Activated B cell treated with CpG ODN at 0.5 μM for 24 hours (primary cell): ENCODE data around the gene PAN3. TPM values are rescaled to one million over a fixed set of nuclear protein-coding genes. Genes with fewer than 3 reads are reported as not detected.

Source experiments
- ATAC-seq: fragments of 200-7000 bp; cut with Tn5 transposase; one replicate; pipeline ENCODE4 v1.10.0; 2021; ENCODE audit warnings: low read depth, mild to moderate bottlenecking, moderate library complexity
- CTCF ChIA-PET: fragments of 350-600 bp; sonication (Branson Sonifier 250); formaldehyde crosslinking; loops from one replicate; lab custom pipeline; 2021; ENCODE audit warnings: antibody characterized with exemption; lab: Charles Lee
- POLR2A ChIA-PET: fragments of 350-600 bp; sonication (Branson Sonifier 250); formaldehyde crosslinking; loops from one replicate; lab custom pipeline; 2021; ENCODE audit warnings: antibody characterized with exemption; lab: Charles Lee
- DNase-seq: peaks from one replicate; pipeline ENCODE4 v3.0.0; 2022
- H3K27ac Mint-ChIP-seq: one replicate; pipeline ENCODE4 v1.8.0; 2020; ENCODE audit warnings: mixed read lengths
- H3K27me3 Mint-ChIP-seq: one replicate; pipeline ENCODE4 v1.8.0; 2021; ENCODE audit warnings: mixed read lengths
- H3K36me3 Mint-ChIP-seq: one replicate; pipeline ENCODE4 v1.8.0; 2021; ENCODE audit warnings: low read depth, mixed read lengths
- H3K4me1 Mint-ChIP-seq: one replicate; pipeline ENCODE4 v1.8.0; 2021; ENCODE audit warnings: mixed read lengths
- H3K4me3 Mint-ChIP-seq: one replicate; pipeline ENCODE4 v1.8.0; 2020; ENCODE audit warnings: mild to moderate bottlenecking, mixed read lengths
- H3K9me3 Mint-ChIP-seq: one replicate; pipeline ENCODE4 v1.8.0; 2020; ENCODE audit warnings: mixed read lengths
- CTCF ChIP-seq: fragments of 200-600 bp; IDR thresholded peaks from one replicate; pipeline ENCODE4 v1.8.0; 2022; ENCODE audit warnings: antibody characterized with exemption, mild to moderate bottlenecking
- intact Hi-C: fragments of 100-400 bp; cut with micrococcal nuclease; formaldehyde crosslinking; loops from one replicate; pipeline ENCODE4 v1.15.1; 2024
- total RNA-seq: library from RNA; stranded (reverse); gene quantifications from 2 replicates; pipeline ENCODE4 v1.2.3, GENCODE V29; 2022

Gene PAN3
- total RNA-seq, 1 donor from 2014 or later = 68.2 TPM

- CTCF ChIA-PET = no interaction called here
- no peak overlapping the region for H3K4me3 Mint-ChIP-seq
- H3K9me3 Mint-ChIP-seq = no peaks in the 10 kb centered on the region
- no peaks in the 10 kb centered on the region for H3K27me3 Mint-ChIP-seq
- POLR2A ChIA-PET = no interaction called here
- TF ChIP-seq CTCF = no peak
- H3K27ac Mint-ChIP-seq = no peak overlapping the region
- peaks cover 21% of the 10 kb centered on the region for H3K4me1 Mint-ChIP-seq
- ATAC-seq = no peak
- peaks cover 55% of the 10 kb centered on the region for H3K36me3 Mint-ChIP-seq
- no peak for DNase-seq
- intact Hi-C loops = no loop called here
These were observed 39.5 kb downstream of the PAN3 start for GRCh38 chr13:28177877-28178276.

DNA sequence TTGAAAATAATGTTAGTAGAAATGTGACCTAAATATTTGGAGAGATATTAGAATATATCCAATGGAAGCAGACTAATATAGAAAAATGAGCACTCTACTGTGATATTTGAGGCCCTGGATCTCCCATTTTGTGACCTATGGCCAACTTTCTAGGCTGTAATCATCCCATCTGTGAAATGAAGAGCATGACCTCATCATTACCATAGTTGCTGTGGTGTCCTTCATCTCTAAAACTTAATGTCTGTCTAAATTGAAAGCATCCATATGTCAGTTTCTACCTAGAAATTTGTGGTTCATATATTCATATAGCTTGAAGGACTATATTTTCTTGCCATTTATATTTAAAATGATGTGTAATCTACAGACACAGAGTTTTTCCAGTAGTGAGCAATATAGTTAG is 41.6 kb downstream of the PAN3 start:
- Mint-ChIP-seq H3K4me1 (peaks cover 22% of the 10 kb centered on the region), H3K9me3 (no peaks in the 10 kb centered on the region), H3K27me3 (no peaks in the 10 kb centered on the region), H3K36me3 (peaks cover 61% of the 10 kb centered on the region), H3K27ac (no peak overlapping the region), H3K4me3 (no peak overlapping the region)
- ChIA-PET CTCF (no interaction called here), POLR2A (no interaction called here)
- intact Hi-C loops = no loop called here
- no peak for TF ChIP-seq CTCF
- no peak for DNase-seq
- no peak for ATAC-seq

- CTCF ChIA-PET = no interaction called here
- ATAC-seq (no peak), DNase-seq (no peak)
- H3K27me3 Mint-ChIP-seq = no peaks in the 10 kb centered on the region
- no peak overlapping the region for H3K4me3 Mint-ChIP-seq
- H3K4me1 Mint-ChIP-seq = peaks cover 27% of the 10 kb centered on the region
- no peak overlapping the region for H3K27ac Mint-ChIP-seq
- TF ChIP-seq CTCF = no peak
- peaks cover 52% of the 10 kb centered on the region for H3K36me3 Mint-ChIP-seq
- intact Hi-C loops = no loop called here
- H3K9me3 Mint-ChIP-seq = no peaks in the 10 kb centered on the region
- POLR2A ChIA-PET = interaction anchor here (0.6 kb wide), 1 partner anchor 43 kb away, joined by 4 read pairs; the partner anchor contains the start of gene PAN3
These were observed 43.1 kb downstream of the PAN3 start for GRCh38 chr13:28181413-28181812.

DNA sequence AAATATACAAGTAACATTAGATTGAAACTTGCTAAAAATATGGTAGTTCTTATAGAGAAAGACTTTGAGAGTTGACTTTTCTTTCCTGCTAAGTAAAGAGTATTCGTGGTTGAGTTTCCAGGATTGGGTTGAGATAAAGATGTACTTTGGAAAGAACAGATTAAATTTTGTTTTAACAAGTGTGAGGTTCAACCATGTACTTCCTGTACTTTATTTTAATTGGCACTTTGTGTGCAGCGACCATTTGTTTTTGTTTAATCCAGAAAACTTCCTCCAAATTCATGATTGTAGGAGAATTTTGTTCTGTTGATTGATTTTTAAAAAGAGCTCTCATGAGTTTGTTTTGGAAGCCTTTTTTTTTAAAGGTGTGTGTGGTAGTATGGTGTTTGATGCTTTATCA is 46.9 kb downstream of the PAN3 start:
- DNase-seq = no peak
- ChIA-PET CTCF (no interaction called here), POLR2A (interaction anchor here (0.9 kb wide), 1 partner anchor 46 kb away, joined by 5 read pairs; no protein-coding TSS in a partner anchor)
- Mint-ChIP-seq H3K27me3 (no peaks in the 10 kb centered on the region), H3K9me3 (no peaks in the 10 kb centered on the region), H3K4me1 (peaks cover 27% of the 10 kb centered on the region), H3K4me3 (no peak overlapping the region), H3K36me3 (peaks cover 62% of the 10 kb centered on the region), H3K27ac (no peak overlapping the region)
- intact Hi-C loops = no loop called here
- no peak for ATAC-seq
- no peak for TF ChIP-seq CTCF

DNA sequence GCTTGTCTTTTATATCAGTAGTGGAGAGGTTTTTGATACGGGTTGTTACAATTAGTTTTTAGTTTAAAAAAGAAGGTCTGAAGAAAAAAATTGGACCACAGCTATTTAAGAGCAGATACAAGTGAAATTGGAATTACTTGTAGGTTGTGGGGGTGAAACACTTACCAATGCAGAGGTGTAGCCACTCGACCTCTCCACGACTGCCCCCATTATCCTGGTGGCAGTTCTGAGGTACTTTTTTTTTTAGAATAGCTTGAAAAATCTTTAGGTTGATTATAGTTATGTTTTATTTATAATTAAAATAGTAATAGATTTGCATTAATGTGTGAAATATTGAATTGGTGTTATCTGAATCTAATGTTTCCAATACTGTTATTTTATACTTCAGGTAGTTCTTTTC is 60.7 kb downstream of the PAN3 start:
- peaks cover 62% of the 10 kb centered on the region for H3K36me3 Mint-ChIP-seq
- H3K27ac Mint-ChIP-seq = no peak overlapping the region
- H3K27me3 Mint-ChIP-seq = no peaks in the 10 kb centered on the region
- ChIA-PET CTCF (no interaction called here), POLR2A (no interaction called here)
- H3K4me3 Mint-ChIP-seq = no peak overlapping the region
- no peak for ATAC-seq
- TF ChIP-seq CTCF = no peak
- DNase-seq = no peak
- H3K9me3 Mint-ChIP-seq = no peaks in the 10 kb centered on the region
- H3K4me1 Mint-ChIP-seq = peaks cover 3% of the 10 kb centered on the region
- intact Hi-C loops = no loop called here
